Karpas-422 (cell line): ENCODE measurements around the gene FKBP15. TPM values are rescaled to one million over a fixed set of nuclear protein-coding genes. Genes with fewer than 3 reads are reported as not detected.

Source experiments
- DNase-seq: peaks from one replicate; pipeline ENCODE4 v3.0.0-alpha.2; 2015
- H2AFZ ChIP-seq: fragments of 200-600 bp; sonication (generic); 2 replicates; pipeline ENCODE4 v1.6.1; 2014; ENCODE audit warnings: antibody characterized with exemption, low read length, mixed read lengths
- H3K27ac ChIP-seq: fragments of 200-600 bp; sonication (generic); 2 replicates; pipeline ENCODE4 v1.5.1; 2014; ENCODE audit warnings: mild to moderate bottlenecking, low read length, moderate library complexity
- H3K27me3 ChIP-seq: fragments of 200-600 bp; sonication (generic); 2 replicates; pipeline ENCODE4 v1.6.1; 2014; ENCODE audit warnings: low read length, mixed read lengths
- H3K36me3 ChIP-seq: fragments of 200-600 bp; sonication (generic); 2 replicates; pipeline ENCODE4 v1.6.1; 2014; ENCODE audit warnings: low read length, mixed read lengths; ENCODE audit not compliant: insufficient read depth
- H3K4me1 ChIP-seq: fragments of 200-600 bp; sonication (generic); 2 replicates; pipeline ENCODE4 v1.6.1; 2014; ENCODE audit warnings: mild to moderate bottlenecking, low read length, mixed read lengths
- H3K4me2 ChIP-seq: fragments of 200-600 bp; sonication (generic); 2 replicates; pipeline ENCODE4 v1.6.1; 2014; ENCODE audit warnings: low read length, low read depth, mild to moderate bottlenecking; ENCODE audit not compliant: poor library complexity, severe bottlenecking
- H3K4me3 ChIP-seq: fragments of 200-600 bp; sonication (generic); 2 replicates; pipeline ENCODE4 v1.5.1; 2014; ENCODE audit warnings: mild to moderate bottlenecking, antibody characterized with exemption, low read length, mixed read lengths
- H3K79me2 ChIP-seq: fragments of 200-600 bp; sonication (generic); 2 replicates; pipeline ENCODE4 v1.6.1; 2014; ENCODE audit warnings: mild to moderate bottlenecking, low read length, mixed read lengths
- H3K9ac ChIP-seq: fragments of 200-600 bp; sonication (generic); 2 replicates; pipeline ENCODE4 v1.6.0; 2014; ENCODE audit warnings: low read length
- H3K9me2 ChIP-seq: fragments of 200-600 bp; sonication (generic), shearing (Covaris generic); replicated peaks from 2 replicates; pipeline ENCODE4 v1.6.0; 2014; ENCODE audit warnings: mild to moderate bottlenecking, low read length, moderate library complexity; ENCODE audit not compliant: insufficient read depth
- H3K9me3 ChIP-seq: fragments of 300-700, 200-600 bp; sonication (generic); 2 replicates; pipeline ENCODE4 v1.6.1; 2014; ENCODE audit warnings: low read length, mixed read lengths
- H4K20me1 ChIP-seq: fragments of 200-600 bp; sonication (generic); 2 replicates; pipeline ENCODE4 v1.6.1; 2014; ENCODE audit warnings: mild to moderate bottlenecking, antibody characterized with exemption, low read length, low read depth; ENCODE audit not compliant: insufficient read depth
- total RNA-seq: library from RNA; depleted of rRNA; stranded (reverse); fragments of >200 nt; shearing (Covaris generic); gene quantifications from 2 replicates; pipeline ENCODE4 v1.2.3, GENCODE V29; 2014; ENCODE audit warnings: low replicate concordance; rRNA removed

The FKBP15 gene, protein sequence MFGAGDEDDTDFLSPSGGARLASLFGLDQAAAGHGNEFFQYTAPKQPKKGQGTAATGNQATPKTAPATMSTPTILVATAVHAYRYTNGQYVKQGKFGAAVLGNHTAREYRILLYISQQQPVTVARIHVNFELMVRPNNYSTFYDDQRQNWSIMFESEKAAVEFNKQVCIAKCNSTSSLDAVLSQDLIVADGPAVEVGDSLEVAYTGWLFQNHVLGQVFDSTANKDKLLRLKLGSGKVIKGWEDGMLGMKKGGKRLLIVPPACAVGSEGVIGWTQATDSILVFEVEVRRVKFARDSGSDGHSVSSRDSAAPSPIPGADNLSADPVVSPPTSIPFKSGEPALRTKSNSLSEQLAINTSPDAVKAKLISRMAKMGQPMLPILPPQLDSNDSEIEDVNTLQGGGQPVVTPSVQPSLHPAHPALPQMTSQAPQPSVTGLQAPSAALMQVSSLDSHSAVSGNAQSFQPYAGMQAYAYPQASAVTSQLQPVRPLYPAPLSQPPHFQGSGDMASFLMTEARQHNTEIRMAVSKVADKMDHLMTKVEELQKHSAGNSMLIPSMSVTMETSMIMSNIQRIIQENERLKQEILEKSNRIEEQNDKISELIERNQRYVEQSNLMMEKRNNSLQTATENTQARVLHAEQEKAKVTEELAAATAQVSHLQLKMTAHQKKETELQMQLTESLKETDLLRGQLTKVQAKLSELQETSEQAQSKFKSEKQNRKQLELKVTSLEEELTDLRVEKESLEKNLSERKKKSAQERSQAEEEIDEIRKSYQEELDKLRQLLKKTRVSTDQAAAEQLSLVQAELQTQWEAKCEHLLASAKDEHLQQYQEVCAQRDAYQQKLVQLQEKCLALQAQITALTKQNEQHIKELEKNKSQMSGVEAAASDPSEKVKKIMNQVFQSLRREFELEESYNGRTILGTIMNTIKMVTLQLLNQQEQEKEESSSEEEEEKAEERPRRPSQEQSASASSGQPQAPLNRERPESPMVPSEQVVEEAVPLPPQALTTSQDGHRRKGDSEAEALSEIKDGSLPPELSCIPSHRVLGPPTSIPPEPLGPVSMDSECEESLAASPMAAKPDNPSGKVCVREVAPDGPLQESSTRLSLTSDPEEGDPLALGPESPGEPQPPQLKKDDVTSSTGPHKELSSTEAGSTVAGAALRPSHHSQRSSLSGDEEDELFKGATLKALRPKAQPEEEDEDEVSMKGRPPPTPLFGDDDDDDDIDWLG
- 23.5 and 65.1 TPM in 2 replicates for total RNA-seq

DNA sequence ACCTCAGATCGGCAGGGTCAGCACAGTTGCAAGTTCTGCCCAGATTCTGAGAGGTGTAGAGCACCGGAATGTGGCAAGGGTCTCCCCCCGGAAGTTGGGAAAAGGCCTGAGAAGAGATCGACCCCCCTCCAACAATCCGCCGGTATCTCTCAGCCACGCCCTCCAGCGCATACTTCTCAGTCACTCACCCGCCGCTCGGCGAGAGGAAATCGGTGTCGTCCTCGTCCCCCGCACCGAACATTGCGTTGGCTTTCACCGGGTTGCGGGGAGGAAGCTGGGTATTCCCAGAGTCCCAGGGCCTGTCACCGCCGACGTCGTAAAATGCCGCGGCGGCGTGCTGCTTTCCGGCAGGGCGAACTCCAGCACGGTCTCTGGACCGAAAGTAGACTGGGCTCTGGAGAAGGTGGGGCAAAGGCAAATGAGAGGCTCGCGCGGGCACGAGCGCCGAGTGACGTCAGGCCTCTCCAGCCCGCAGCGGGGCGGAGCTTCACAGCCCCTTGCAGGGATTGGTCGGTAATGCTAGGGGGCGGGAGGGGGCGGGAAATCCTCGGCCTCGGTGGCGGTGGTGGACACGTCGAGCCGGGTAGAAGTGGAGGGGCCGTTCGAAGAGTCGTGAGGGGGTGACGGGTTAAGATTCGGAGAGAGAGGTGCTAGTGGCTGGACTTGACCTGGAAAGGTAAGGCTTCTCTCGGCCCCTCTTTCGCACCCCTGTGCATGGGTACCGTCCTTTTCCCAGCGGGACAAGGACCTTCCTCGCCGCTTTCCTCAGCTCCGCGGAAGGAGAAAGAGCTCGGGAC lies at the start of gene FKBP15, which contains the start of gene SLC31A1:
Gene FKBP15, minus strand, starts transcription at position 275 of the 797 bp plus-strand sequence. Its CDS starts 34 bp downstream, at position 241.
Gene SLC31A1, plus strand, starts transcription at position 542 of the 797 bp plus-strand sequence. CDS start 34,605 bp downstream, outside the sequence.
- H3K4me2 ChIP-seq: peak within 1 kb of the TSS; percentile 97
- DNase-seq: peak; percentile 99
- peak within 1 kb of the TSS; percentile 86 for H3K9ac ChIP-seq
- peak within 1 kb of the TSS; percentile 92 for H3K27ac ChIP-seq
- peak within 1 kb of the TSS; percentile 90 for H3K4me3 ChIP-seq
- peaks cover 10% of the 10 kb centered on the region for H3K36me3 ChIP-seq
- peaks cover 49% of the 10 kb centered on the region for H3K4me1 ChIP-seq
- H4K20me1 ChIP-seq: no peaks in the 10 kb centered on the region
- H2AFZ ChIP-seq: peak within 1 kb of the TSS; percentile 74; the same call in 1 of the 2 replicates
- peaks cover 86% of the 10 kb centered on the region for H3K79me2 ChIP-seq
- H3K27me3 ChIP-seq: no peaks in the 10 kb centered on the region
- H3K9me3 ChIP-seq: no peaks in the 10 kb centered on the region
- no peaks in the 10 kb centered on the region for H3K9me2 ChIP-seq

DNA sequence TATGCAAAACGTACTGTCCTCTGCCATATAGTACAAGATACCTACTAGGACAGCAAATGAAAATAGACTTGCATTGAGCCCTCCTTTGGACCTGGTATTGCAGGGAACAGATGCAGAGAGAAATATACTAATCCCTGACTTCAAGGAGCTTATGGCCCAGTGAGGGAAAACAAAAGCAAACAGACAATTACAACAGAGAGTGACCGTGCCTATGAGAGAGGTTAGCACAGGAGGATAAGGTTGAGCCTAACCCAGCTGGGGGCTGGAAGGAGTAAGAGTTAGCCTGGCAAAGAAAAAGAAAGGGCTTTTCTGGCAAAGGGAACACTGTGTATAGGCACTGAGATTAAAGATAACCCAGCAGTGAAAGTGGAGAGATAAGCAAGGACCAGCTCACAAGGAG lies 48.8 kb upstream of the FKBP15 start:
- H3K4me3 ChIP-seq: no peak overlapping the region
- H3K9ac ChIP-seq: no peak overlapping the region
- H4K20me1 ChIP-seq: no peaks in the 10 kb centered on the region
- DNase-seq: no peak
- no peaks in the 10 kb centered on the region for H3K9me2 ChIP-seq
- H3K4me1 ChIP-seq: peaks cover 8% of the 10 kb centered on the region
- H3K4me2 ChIP-seq: no peak overlapping the region
- H3K27me3 ChIP-seq: no peaks in the 10 kb centered on the region
- H3K36me3 ChIP-seq: peaks cover 34% of the 10 kb centered on the region
- H3K79me2 ChIP-seq: peaks cover 18% of the 10 kb centered on the region
- H3K27ac ChIP-seq: no peak overlapping the region
- H3K9me3 ChIP-seq: no peaks in the 10 kb centered on the region
- H2AFZ ChIP-seq: no peak overlapping the region

DNA sequence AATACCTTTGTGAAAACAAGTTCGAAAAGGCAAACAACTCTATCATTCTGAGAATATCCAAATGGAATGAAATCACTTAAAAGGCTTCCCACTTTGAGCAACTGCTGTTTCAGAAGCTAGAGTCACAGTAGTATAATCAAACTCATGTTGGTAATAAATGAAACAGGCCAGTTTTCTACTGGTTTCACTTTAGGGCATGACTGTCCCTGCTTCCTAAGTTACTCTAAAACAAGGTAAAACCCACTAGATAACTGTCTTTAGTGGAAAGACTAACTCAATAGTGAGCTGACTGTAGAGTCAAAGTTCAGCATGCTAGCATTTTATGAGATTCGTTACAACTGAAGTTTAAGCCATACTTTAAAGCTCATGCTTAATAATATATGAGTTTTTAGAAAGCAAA lies 48.3 kb upstream of the FKBP15 start:
- Histone ChIP-seq H3K4me3 (no peak overlapping the region), H3K4me2 (no peak overlapping the region), H3K27me3 (no peaks in the 10 kb centered on the region), H3K79me2 (peaks cover 13% of the 10 kb centered on the region), H3K9me3 (no peaks in the 10 kb centered on the region), H3K9me2 (no peaks in the 10 kb centered on the region), H2AFZ (no peak overlapping the region), H4K20me1 (no peaks in the 10 kb centered on the region), H3K27ac (no peak overlapping the region), H3K9ac (no peak overlapping the region), H3K36me3 (peaks cover 34% of the 10 kb centered on the region), H3K4me1 (peaks cover 8% of the 10 kb centered on the region)
- DNase-seq: no peak

DNA sequence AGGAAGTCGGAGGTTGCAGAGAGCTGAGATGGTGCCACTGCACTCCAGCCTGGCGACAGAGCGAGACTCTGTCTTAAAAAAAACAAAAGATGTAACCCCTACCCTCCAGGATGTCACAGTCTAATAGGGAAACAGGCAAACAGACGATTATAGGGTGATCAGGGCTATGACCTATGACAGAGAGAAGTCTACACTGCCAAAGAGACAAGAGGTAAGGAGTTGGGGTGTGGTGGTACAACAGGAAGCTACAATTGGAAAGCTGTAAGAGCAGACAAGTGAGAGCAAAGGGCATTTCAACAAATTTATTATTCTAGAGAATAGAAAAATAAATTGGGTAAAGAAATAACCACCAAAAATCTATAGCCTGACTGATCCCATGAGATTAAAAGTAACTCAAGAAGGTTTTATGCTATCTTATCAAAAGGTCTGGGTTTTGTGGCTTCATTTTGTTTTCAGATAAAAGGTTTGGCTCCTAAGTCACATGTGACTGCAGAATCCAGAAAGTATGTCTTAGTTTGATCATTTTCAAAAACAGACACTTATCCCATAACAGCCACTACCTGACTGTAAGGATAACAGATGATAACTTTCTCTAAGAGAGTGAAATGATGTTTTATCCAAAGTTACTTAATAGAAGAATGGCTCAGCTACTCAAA lies 47.0 kb upstream of the FKBP15 start:
- DNase-seq: no peak
- Histone ChIP-seq H3K79me2 (peaks cover under 1% of the 10 kb centered on the region; the same call in 1 of the 2 replicates), H3K4me3 (no peak overlapping the region), H3K9ac (no peak overlapping the region), H3K27me3 (no peaks in the 10 kb centered on the region), H3K4me2 (no peak overlapping the region), H3K4me1 (no peaks in the 10 kb centered on the region), H2AFZ (no peak overlapping the region), H3K9me3 (no peaks in the 10 kb centered on the region), H3K36me3 (peaks cover 33% of the 10 kb centered on the region), H3K27ac (no peak overlapping the region), H3K9me2 (no peaks in the 10 kb centered on the region), H4K20me1 (no peaks in the 10 kb centered on the region)

DNA sequence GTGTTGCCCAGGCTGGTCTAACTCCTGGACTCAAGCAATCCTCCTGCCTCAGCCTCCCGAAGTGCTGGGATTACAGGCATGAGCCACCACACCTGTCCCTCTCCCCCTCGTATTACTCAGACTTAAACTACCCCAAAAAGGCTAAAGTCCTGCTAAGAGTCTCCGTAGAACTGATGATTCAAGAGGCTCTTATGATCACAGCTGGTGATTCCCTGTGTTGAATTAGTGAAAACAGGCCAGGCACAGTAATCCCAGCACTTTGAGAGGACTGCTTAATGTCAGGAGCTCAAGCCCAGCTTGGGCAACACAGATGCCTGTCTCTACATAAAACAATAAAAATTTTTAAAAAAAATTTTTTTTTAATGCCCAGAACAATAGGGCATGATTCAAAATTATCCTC lies 45.1 kb upstream of the FKBP15 start:
- peaks cover 26% of the 10 kb centered on the region for H3K36me3 ChIP-seq
- no peaks in the 10 kb centered on the region for H4K20me1 ChIP-seq
- H3K9me2 ChIP-seq: no peaks in the 10 kb centered on the region
- H3K9ac ChIP-seq: no peak overlapping the region
- no peak overlapping the region for H3K4me2 ChIP-seq
- no peaks in the 10 kb centered on the region for H3K9me3 ChIP-seq
- no peak for DNase-seq
- no peak overlapping the region for H3K27ac ChIP-seq
- no peaks in the 10 kb centered on the region for H3K79me2 ChIP-seq
- H2AFZ ChIP-seq: no peak overlapping the region
- no peaks in the 10 kb centered on the region for H3K27me3 ChIP-seq
- H3K4me1 ChIP-seq: no peaks in the 10 kb centered on the region
- H3K4me3 ChIP-seq: no peak overlapping the region

DNA sequence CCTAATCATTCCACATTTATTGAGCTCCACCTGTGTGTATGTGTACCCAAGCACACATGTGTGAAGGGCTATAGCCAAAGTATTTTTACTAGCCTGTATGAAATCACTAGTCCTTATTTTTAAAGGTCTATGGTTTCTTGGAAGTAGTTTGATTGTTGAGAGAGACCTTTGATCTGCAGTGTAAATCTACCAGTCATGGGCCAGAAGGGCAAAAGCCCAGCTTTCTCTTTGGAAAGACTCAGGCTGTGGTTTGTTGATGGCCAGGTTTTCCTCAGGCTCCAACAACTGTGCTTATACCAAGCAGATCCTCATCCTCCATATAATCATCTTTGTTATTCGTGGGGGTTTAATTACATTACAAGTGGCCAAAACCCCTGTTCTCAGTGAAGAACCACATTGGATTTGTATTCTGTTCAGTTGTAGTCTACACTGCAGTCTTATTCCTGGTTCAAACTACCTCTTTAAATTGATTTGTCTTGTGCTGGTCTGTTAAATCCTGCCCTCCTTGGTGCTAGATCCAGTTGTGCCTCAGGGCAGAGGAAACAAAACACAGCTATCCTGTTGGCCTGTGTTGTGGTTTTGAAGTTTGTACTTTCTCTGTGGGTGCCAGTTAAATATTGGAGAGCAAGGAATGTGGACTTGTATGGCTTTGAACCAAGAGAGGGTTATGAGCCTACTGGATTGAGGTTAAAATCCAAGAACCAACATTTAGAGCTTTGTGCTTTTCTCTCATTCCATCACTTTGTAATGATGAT lies 41.0 kb upstream of the FKBP15 start:
- H3K4me2 ChIP-seq: no peak overlapping the region

More for the DNA sequence above, 41.0 kb upstream of the FKBP15 start:
- H3K27ac ChIP-seq: no peak overlapping the region
- H3K9ac ChIP-seq: no peak overlapping the region
- H3K79me2 ChIP-seq: no peaks in the 10 kb centered on the region
- no peak overlapping the region for H2AFZ ChIP-seq
- H4K20me1 ChIP-seq: no peaks in the 10 kb centered on the region
- peaks cover 8% of the 10 kb centered on the region; the same call in 1 of the 2 replicates for H3K36me3 ChIP-seq
- no peaks in the 10 kb centered on the region for H3K27me3 ChIP-seq
- H3K4me1 ChIP-seq: no peaks in the 10 kb centered on the region
- no peak for DNase-seq
- H3K9me2 ChIP-seq: no peaks in the 10 kb centered on the region
- H3K4me3 ChIP-seq: no peak overlapping the region
- H3K9me3 ChIP-seq: no peaks in the 10 kb centered on the region
